ENCODE results near the gene PRKAR1B.

DNA sequence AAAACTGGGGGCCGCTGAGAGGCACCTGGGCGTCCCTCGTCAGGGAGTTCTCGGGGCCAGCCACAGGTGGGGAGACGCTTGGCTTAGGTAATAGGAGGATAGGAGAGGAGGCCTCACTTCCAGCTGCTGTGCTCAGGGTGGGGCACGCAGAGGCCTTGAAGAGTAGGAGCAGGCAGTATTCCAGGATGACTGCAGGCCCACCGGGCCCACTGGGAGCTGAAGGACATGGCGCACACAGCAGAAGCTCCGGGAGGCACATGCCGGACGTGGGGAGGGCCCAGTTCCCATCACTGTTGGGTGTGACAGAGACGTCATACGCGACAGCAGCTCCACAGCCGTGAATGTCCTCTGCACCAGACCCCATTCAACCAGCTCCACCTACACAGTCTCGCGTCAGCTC is 185.4 kb downstream of the PRKAR1B start:
- TF ChIP-seq, protein P1, sequence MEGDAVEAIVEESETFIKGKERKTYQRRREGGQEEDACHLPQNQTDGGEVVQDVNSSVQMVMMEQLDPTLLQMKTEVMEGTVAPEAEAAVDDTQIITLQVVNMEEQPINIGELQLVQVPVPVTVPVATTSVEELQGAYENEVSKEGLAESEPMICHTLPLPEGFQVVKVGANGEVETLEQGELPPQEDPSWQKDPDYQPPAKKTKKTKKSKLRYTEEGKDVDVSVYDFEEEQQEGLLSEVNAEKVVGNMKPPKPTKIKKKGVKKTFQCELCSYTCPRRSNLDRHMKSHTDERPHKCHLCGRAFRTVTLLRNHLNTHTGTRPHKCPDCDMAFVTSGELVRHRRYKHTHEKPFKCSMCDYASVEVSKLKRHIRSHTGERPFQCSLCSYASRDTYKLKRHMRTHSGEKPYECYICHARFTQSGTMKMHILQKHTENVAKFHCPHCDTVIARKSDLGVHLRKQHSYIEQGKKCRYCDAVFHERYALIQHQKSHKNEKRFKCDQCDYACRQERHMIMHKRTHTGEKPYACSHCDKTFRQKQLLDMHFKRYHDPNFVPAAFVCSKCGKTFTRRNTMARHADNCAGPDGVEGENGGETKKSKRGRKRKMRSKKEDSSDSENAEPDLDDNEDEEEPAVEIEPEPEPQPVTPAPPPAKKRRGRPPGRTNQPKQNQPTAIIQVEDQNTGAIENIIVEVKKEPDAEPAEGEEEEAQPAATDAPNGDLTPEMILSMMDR (conservative IDR thresholded peaks at IDR 0.05; ENCODE audit: low read length): no peak
- TF ChIP-seq EZH2phosphoT487 (IDR thresholded peaks at IDR 0.05; ENCODE audit: borderline replicate concordance, low read depth, low read length): no peak
